GM13976 (cell line): ENCODE data around the gene FRMD4A.

Source experiments
- DNase-seq: peaks from one replicate; pipeline ENCODE4 v3.0.0; 2012; ENCODE audit warnings: low spot score
- in situ Hi-C: fragments of 300-500 bp; cut with MboI; formaldehyde crosslinking; loops from one replicate; pipeline ENCODE4 v1.12.0; 2022; ENCODE audit warnings: low sequenced_read_pairs, mixed read lengths, inconsistent platforms; ENCODE audit not compliant: unreplicated experiment
- TF ChIP-seq, protein P1 (sequence below): IDR thresholded peaks from 2 replicates; pipeline ENCODE4 v1.5.1; 2012; ENCODE audit warnings: borderline replicate concordance, mild to moderate bottlenecking; ENCODE audit not compliant: insufficient read depth; ENCODE audit errors: extremely low read depth, missing control alignments, control extremely low read depth

The FRMD4A gene

DNA sequence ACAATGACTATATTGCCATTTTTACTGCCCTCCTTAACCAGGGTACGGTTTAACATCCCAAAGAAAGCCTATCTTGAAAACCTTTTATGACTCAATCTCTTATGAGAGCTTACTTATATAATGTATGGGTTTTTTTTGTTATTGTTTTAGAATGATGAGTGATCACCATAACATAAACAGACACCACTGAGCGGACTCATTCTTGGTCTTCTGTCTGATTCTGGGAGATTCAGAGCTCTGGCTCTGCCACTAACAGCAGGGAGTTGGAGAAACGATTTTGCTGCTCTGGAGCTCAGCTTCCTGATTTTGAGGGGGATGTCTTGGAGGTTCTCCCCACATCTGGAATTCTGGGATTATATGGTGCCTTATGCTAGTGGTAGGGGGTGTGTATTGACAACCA lies 244.1 kb downstream of the FRMD4A start:
- DNase-seq: no peak
- TF ChIP-seq, protein P1, sequence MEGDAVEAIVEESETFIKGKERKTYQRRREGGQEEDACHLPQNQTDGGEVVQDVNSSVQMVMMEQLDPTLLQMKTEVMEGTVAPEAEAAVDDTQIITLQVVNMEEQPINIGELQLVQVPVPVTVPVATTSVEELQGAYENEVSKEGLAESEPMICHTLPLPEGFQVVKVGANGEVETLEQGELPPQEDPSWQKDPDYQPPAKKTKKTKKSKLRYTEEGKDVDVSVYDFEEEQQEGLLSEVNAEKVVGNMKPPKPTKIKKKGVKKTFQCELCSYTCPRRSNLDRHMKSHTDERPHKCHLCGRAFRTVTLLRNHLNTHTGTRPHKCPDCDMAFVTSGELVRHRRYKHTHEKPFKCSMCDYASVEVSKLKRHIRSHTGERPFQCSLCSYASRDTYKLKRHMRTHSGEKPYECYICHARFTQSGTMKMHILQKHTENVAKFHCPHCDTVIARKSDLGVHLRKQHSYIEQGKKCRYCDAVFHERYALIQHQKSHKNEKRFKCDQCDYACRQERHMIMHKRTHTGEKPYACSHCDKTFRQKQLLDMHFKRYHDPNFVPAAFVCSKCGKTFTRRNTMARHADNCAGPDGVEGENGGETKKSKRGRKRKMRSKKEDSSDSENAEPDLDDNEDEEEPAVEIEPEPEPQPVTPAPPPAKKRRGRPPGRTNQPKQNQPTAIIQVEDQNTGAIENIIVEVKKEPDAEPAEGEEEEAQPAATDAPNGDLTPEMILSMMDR: no peak
- in situ Hi-C loops: no loop called here

DNA sequence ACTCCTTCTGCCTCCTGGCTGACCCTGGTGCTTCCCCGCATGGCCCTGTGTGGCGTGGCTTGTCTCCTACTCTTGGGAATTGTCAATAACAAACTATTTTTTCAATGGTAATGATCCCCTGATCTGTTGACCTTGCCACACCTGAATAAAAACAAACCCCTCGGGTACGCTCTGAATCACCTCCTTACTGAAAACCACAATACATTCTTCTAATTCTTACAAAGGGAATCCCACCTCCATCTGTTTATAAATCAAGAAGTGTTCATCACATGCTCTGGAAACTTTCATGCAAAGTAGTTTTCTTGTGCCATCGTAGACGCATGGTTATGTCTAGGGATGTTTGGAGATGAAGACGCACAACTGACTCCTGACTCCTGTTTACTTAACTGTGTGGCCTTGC lies 245.8 kb downstream of the FRMD4A start:
- no peak for DNase-seq
- in situ Hi-C loops: no loop called here
- TF ChIP-seq, protein P1: no peak

DNA sequence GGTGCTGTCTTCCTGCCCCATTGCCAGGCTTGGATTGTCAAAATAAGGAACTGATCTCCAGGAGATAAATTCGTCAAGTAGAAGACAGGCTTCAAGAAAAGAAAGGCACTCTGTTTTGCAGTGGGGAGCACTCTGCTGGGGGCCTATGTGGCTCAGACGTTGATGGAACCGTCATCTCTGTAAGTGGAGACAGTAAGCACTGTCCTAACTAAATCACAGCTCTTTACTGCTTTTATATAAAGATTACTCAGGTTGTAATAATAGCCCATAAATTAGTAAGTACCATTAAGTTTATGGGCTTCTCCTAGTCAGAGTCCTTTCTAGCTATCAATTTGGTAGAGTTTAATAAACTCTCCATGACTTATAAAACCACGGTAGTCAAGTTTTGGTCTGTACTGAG lies 249.9 kb downstream of the FRMD4A start:
- DNase-seq: no peak
- TF ChIP-seq, protein P1: no peak
- in situ Hi-C loops: no loop called here

DNA sequence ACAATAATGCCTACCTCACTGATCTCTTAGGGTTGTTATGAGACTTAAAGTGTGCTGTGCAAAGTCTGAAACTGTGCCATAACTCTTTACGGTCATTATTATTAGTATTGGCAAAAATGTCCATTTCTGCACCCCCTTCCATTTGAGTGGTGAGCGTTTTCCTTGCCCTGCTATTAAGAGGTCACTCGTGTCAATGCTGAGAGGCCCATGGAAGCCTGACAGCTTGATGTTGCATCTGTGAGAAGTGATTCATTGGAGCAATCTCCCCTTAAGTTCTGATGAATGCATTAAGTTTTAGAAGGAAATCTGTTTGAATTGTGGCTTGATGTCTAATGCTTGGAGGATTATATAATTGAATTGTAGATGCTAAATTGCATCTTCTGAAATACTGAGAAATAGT lies 253.3 kb downstream of the FRMD4A start:
- DNase-seq: no peak
- TF ChIP-seq, protein P1: no peak
- in situ Hi-C loops: no loop called here

DNA sequence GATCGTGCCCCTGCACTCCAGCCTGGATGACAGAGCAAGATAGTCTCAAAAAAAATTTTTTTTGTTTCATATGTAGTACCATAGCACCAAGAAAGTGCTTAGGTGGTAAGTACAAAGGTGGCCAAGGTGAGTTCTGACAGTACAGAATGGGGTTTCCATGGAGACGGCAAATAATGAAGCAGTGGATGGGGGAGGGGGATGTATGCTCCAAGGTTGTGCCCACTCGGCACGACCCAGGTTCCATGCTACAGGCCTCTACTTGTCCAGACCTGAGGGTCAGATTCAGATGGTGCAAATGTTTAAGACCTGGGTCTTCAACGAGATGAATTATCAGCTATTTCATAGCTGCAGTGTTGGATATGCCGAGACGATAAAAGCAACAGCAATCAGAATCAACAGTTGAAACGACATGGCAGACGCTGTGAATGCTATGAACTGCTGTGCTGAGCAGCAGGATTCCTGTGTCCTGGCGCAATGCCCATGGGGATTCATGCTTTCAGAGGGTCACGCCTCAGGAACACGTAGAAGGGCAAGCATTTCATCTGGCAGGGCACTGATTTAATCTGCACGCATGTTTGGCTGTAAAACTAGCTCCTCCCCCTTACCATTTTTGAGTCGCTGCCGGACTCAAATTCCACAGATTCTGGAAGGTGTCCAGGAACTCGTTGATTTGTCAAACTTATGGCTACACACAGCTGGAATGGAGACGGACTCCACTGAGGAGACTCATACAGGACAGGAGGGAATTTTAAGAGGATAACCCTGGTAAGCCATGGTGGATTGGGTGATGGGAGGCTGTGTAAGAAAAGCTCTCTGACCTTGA lies 256.5 kb downstream of the FRMD4A start:
- in situ Hi-C loops: no loop called here
- no peak for DNase-seq
- TF ChIP-seq, protein P1: no peak

DNA sequence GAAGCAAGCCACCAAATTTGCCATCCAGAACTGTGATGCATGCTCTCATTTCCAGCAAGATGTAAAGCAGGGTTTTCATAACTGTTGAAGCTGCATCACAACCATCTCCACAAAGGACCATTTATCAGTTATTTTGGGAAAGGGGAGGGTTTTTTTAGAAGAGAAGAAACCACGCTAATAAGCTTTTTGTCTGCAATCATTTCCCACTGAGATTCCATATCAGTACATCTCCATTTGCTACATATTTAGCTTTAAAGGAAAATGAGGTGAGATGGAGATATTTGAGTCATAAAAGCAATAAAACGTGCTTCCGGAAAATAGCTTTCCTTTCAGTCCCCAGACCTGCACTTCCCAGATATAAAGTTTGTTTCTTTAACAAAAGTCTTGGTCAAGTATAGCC lies 258.2 kb downstream of the FRMD4A start:
- in situ Hi-C loops: no loop called here
- TF ChIP-seq, protein P1: no peak

More for the DNA sequence above, 258.2 kb downstream of the FRMD4A start:
- DNase-seq: no peak
